KMS-11 (cell line): ENCODE data around the gene DNAH6.

Experiments
- H2AFZ ChIP-seq: fragments of 200-600 bp; sonication (generic); 2 replicates; pipeline ENCODE4 v1.6.1; 2016; ENCODE audit warnings: antibody characterized with exemption, mixed run types, low read depth
- H3K27ac ChIP-seq: fragments of 200-600 bp; sonication (generic); 2 replicates; pipeline ENCODE4 v1.6.1; 2016; ENCODE audit warnings: mild to moderate bottlenecking, mixed run types
- H3K27me3 ChIP-seq: fragments of 200-600 bp; sonication (generic); 2 replicates; pipeline ENCODE4 v1.6.1; 2017; ENCODE audit warnings: mild to moderate bottlenecking, low read depth, mixed run types, moderate library complexity; ENCODE audit not compliant: insufficient read depth
- H3K36me3 ChIP-seq: fragments of 200-600 bp; sonication (generic); 2 replicates; pipeline ENCODE4 v1.6.1; 2017; ENCODE audit warnings: mild to moderate bottlenecking, mixed run types; ENCODE audit not compliant: insufficient read depth
- H3K4me1 ChIP-seq: fragments of 200-600 bp; sonication (generic); 2 replicates; pipeline ENCODE4 v1.6.1; 2016; ENCODE audit warnings: mild to moderate bottlenecking, low read depth, mixed run types; ENCODE audit not compliant: poor library complexity, severe bottlenecking
- H3K4me2 ChIP-seq: fragments of 200-600 bp; sonication (generic); 2 replicates; pipeline ENCODE4 v1.7.0; 2016; ENCODE audit warnings: mild to moderate bottlenecking, mixed run types
- H3K4me3 ChIP-seq: fragments of 200-600 bp; sonication (generic); IDR thresholded peaks from 2 replicates; pipeline ENCODE4 v1.6.1; 2017; ENCODE audit warnings: low read depth, low read length, mixed read lengths; ENCODE audit not compliant: insufficient read depth
- H3K79me2 ChIP-seq: fragments of 200-600 bp; sonication (generic); 2 replicates; pipeline ENCODE4 v1.6.1; 2016; ENCODE audit warnings: low read depth, mixed run types; ENCODE audit not compliant: insufficient read depth
- H3K9ac ChIP-seq: fragments of 200-600 bp; sonication (generic); 2 replicates; pipeline ENCODE4 v1.6.1; 2016; ENCODE audit warnings: mild to moderate bottlenecking, mixed run types
- H4K20me1 ChIP-seq: fragments of 200-600 bp; sonication (generic); 2 replicates; pipeline ENCODE4 v1.6.1; 2016; ENCODE audit warnings: mild to moderate bottlenecking, mixed run types; ENCODE audit not compliant: insufficient read depth
- TF ChIP-seq, protein P1 (sequence below): fragments of 200-600 bp; sonication (generic); conservative IDR thresholded peaks from 2 replicates; pipeline ENCODE4 v1.6.1; 2017; ENCODE audit warnings: low read depth, mild to moderate bottlenecking, antibody characterized with exemption, low read length, moderate library complexity, mixed read lengths

Gene DNAH6

DNA sequence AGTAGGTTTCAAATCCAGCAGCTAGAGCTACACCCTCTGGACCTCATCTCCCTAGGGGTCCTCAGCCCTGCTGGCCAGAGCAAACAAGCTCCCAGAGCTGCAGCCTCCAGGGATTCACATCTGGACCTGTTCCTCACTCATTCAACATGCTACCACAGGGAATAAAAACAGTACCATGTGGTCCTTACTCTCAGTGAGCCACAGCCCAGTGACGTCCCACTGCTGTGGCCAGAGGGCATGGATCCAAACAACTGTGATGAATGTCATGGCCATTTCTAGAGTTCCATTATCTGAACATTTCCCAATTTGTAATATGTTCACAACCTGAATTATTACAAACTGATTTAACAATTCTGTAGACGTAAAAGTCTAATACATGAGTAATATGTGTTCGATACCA, 186.6 kb downstream of the DNAH6 start:
- no peak overlapping the region for H2AFZ ChIP-seq
- no peak overlapping the region for H3K4me3 ChIP-seq
- H3K4me1 ChIP-seq: no peaks in the 10 kb centered on the region
- H3K36me3 ChIP-seq: no peaks in the 10 kb centered on the region; the same call in 1 of the 2 replicates
- no peak overlapping the region for H3K27ac ChIP-seq
- H3K79me2 ChIP-seq: no peaks in the 10 kb centered on the region
- TF ChIP-seq, protein P1, sequence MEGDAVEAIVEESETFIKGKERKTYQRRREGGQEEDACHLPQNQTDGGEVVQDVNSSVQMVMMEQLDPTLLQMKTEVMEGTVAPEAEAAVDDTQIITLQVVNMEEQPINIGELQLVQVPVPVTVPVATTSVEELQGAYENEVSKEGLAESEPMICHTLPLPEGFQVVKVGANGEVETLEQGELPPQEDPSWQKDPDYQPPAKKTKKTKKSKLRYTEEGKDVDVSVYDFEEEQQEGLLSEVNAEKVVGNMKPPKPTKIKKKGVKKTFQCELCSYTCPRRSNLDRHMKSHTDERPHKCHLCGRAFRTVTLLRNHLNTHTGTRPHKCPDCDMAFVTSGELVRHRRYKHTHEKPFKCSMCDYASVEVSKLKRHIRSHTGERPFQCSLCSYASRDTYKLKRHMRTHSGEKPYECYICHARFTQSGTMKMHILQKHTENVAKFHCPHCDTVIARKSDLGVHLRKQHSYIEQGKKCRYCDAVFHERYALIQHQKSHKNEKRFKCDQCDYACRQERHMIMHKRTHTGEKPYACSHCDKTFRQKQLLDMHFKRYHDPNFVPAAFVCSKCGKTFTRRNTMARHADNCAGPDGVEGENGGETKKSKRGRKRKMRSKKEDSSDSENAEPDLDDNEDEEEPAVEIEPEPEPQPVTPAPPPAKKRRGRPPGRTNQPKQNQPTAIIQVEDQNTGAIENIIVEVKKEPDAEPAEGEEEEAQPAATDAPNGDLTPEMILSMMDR: no peak
- H3K9ac ChIP-seq: no peak overlapping the region
- H3K27me3 ChIP-seq: no peaks in the 10 kb centered on the region
- H3K4me2 ChIP-seq: no peak overlapping the region
- no peaks in the 10 kb centered on the region for H4K20me1 ChIP-seq

DNA sequence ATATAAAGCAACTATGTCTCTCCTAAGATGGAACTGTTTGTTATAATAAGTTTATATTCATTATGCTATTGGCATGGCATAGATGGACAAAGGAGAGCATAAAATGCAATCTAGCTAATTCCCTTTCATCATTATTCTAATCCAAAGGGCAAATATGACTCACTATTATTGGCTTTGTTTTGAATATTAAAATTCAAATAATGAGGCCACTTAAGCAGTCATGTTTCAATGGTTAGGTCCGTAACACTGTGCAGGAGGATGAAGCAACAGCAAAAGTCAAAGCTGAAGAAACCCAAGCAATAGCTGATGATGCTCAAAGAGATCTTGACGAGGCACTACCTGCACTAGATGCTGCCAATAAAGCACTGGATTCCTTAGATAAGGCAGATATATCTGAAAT, 187.5 kb downstream of the DNAH6 start:
- Histone ChIP-seq H3K9ac (no peak overlapping the region), H3K27ac (no peak overlapping the region), H3K79me2 (no peaks in the 10 kb centered on the region), H3K36me3 (no peaks in the 10 kb centered on the region; the same call in 1 of the 2 replicates), H2AFZ (no peak overlapping the region), H3K4me3 (no peak overlapping the region), H3K4me2 (no peak overlapping the region), H3K4me1 (no peaks in the 10 kb centered on the region), H4K20me1 (no peaks in the 10 kb centered on the region), H3K27me3 (no peaks in the 10 kb centered on the region)
- TF ChIP-seq, protein P1: no peak

GRCh38 chr2:84704505-84705244, 188.4 kb downstream of the DNAH6 start:
- Histone ChIP-seq H3K27me3 (no peaks in the 10 kb centered on the region), H2AFZ (no peak overlapping the region), H3K27ac (no peak overlapping the region), H3K4me3 (no peak overlapping the region), H3K36me3 (no peaks in the 10 kb centered on the region; the same call in 1 of the 2 replicates), H4K20me1 (no peaks in the 10 kb centered on the region), H3K9ac (no peak overlapping the region), H3K4me2 (no peak overlapping the region), H3K4me1 (no peaks in the 10 kb centered on the region), H3K79me2 (no peaks in the 10 kb centered on the region)
- TF ChIP-seq, protein P1: no peak

DNA sequence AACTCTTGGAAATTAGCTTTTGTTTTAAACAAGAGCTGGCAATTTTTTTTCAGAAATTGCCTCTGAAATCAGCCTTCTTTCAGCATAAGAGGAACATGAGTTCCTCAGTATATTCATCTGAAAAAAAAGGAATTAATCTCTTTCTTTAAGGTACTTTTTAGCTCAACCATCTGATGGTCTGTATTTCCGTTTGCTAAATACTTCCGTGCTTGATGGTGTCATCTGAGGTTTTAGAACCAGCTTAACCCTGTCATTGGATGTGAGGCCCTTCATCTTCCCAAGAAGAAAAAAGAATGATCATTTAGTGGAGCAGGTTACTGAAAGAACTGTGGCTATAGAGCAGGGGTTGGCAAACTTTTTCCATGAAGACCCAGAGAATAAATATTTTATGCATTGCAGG, 189.6 kb downstream of the DNAH6 start:
- Histone ChIP-seq H3K27me3 (no peaks in the 10 kb centered on the region), H2AFZ (no peak overlapping the region), H3K4me3 (no peak overlapping the region), H3K27ac (no peak overlapping the region), H3K4me2 (no peak overlapping the region), H3K9ac (no peak overlapping the region), H3K36me3 (no peaks in the 10 kb centered on the region; the same call in 1 of the 2 replicates), H4K20me1 (no peaks in the 10 kb centered on the region), H3K79me2 (no peaks in the 10 kb centered on the region), H3K4me1 (no peaks in the 10 kb centered on the region)
- TF ChIP-seq, protein P1: no peak
